Kidney epithelial cell (primary cell): ENCODE results near the gene POM121. TPM values are rescaled to one million over a fixed set of nuclear protein-coding genes. Genes with fewer than 3 reads are reported as not detected.
"Not testable (repeated sequence)": the region's sequence is repeated elsewhere in the genome, so short reads cannot be mapped to it uniquely, and the experiment has no call there.

Experiments
- DNase-seq: peaks from one replicate; pipeline ENCODE4 v3.0.0-alpha.2; 2010; ENCODE audit warnings: low read depth
- H3K27me3 ChIP-seq: 2 replicates; pipeline ENCODE4 v1.6.0; 2011; ENCODE audit warnings: low read length; ENCODE audit not compliant: control insufficient read depth, insufficient read depth
- H3K36me3 ChIP-seq: 2 replicates; pipeline ENCODE4 v1.5.1; 2011; ENCODE audit warnings: low read length; ENCODE audit not compliant: control insufficient read depth, insufficient read depth
- H3K4me3 ChIP-seq: 2 replicates; pipeline ENCODE4 v1.5.1; 2011; ENCODE audit warnings: low read depth, mild to moderate bottlenecking, control low read depth, low read length
- CTCF ChIP-seq: IDR thresholded peaks from 2 replicates; pipeline ENCODE4 v1.5.1; 2011; ENCODE audit warnings: mild to moderate bottlenecking, moderate library complexity, low read length, control low read depth, inconsistent platforms; ENCODE audit not compliant: insufficient read depth, poor library complexity, severe bottlenecking
- total RNA-seq: library from RNA; depleted of rRNA; stranded (reverse); fragments of >200 nt; gene quantifications from 2 replicates; pipeline ENCODE4 v1.2.3, GENCODE V29; 2015

POM121 gene
- 17.8 and 21.0 TPM in 2 replicates for total RNA-seq

GRCh38 chr7:72924733-72925545 lies at the start of gene POM121:
Gene POM121, plus strand, starts transcription at chr7:72925095. Its CDS starts 27 bp downstream, at chr7:72925122.
- Histone ChIP-seq H3K27me3 (no peaks in the 10 kb centered on the region), H3K36me3 (no peaks in the 10 kb centered on the region), H3K4me3 (peak within 1 kb of the TSS; percentile 95)
- TF ChIP-seq CTCF = no peak
- DNase-seq = no peak

GRCh38 chr7:72879079-72879736 lies 45.7 kb upstream of the POM121 start:
- not testable (repeated sequence) for H3K36me3 ChIP-seq, H3K27me3 ChIP-seq
- H3K4me3 ChIP-seq = peak overlapping the region; percentile 64
- peak; percentile 44 for DNase-seq

- DNase-seq = not testable (repeated sequence)
Observed at GRCh38 chr7:72879737-72880215, 45.1 kb upstream of the POM121 start.

GRCh38 chr7:72891750-72892149 lies 33.1 kb upstream of the POM121 start:
- not testable (repeated sequence) for DNase-seq, H3K36me3 ChIP-seq, H3K4me3 ChIP-seq, H3K27me3 ChIP-seq

More at GRCh38 chr7:72879737-72880215, 45.1 kb upstream of the POM121 start:
- H3K4me3 ChIP-seq = peak overlapping the region; percentile 64
- H3K27me3 ChIP-seq, H3K36me3 ChIP-seq: not testable (repeated sequence)

DNA sequence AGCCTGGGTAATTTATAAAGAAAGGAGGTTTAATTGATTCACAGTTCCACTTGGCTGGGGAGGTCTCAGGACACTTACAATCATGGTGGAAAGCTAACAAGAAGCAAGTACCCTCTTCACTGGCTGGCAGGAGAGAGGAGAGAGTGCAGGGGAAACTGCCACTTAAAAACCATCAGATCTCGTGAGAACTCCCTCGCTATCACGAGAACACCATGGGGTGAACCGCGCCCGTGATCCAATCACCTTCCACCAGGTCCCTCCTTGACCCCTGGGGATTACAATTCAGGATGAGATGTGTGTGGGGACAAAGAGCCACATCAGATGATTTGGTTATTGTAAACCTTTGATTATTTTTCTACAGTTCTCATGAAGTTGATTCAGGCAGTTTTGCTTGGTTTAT lies 20.2 kb upstream of the POM121 start:
- H3K4me3 ChIP-seq, H3K27me3 ChIP-seq, DNase-seq, H3K36me3 ChIP-seq: not testable (repeated sequence)

GRCh38 chr7:72908422-72908821 lies 16.5 kb upstream of the POM121 start:
- not testable (repeated sequence) for DNase-seq, H3K36me3 ChIP-seq, H3K27me3 ChIP-seq, H3K4me3 ChIP-seq

DNA sequence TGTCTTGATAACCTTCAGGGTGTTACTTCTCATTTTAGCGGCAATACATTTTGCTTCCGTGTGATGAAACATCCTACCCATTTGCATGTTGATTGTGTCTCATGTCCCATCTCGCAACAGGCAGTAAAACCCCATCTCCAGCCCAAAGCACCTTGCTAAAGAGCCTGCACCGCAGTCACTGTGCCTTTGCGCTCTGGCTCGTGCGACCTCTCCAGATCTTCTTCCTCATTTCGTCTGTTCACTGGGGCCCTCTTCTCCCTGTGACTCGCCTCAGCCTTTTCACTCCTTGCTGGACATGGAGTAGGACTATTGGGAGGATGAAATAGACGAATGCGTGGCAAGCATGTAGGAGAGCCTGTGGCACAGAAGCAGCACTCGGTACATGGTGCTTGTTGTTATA lies 13.5 kb upstream of the POM121 start:
- not testable (repeated sequence) for H3K36me3 ChIP-seq, H3K4me3 ChIP-seq, DNase-seq, H3K27me3 ChIP-seq

- not testable (repeated sequence) for H3K36me3 ChIP-seq, H3K27me3 ChIP-seq, H3K4me3 ChIP-seq, DNase-seq
Observed at GRCh38 chr7:72913750-72914149, 11.1 kb upstream of the POM121 start.

DNA sequence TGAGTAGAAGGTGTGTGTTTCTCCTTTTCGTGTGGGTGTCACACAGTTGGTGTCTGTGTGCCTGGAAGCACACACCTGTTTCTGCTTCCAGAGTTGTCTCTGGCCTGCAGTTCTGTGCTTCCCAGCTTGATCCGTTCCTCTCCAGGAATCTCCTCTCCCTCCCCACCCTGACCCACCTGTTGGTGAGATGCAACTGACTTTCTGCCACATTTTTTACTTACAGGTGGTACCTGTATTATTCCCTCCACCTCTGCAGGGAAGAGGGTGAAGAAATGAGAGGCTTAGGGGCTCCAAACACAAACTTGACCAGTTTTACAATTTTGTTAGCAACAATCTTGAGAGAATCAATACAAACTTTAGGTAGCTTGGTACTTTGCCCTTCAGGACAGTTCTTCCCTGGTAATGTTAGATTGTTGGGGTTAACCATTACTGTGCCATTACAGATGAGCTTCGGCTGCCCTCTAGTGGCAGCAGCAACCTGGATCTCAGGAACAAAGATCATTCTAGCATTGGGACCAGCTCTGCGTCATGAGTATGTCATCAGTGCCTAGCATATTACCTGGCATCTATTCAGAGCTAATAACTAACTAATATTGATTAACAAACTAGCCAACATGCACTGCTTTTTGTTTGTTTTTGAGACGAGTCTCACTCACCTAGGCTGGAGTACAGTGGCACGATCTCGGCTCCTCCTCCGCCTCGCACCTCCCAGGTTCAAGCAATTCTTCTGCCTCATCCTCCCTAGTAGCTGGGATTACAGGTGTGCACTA lies 10.0 kb upstream of the POM121 start:
- DNase-seq, H3K36me3 ChIP-seq: not testable (repeated sequence)

More for the DNA sequence above, 10.0 kb upstream of the POM121 start:
- peak; percentile 65 for TF ChIP-seq CTCF
- H3K27me3 ChIP-seq, H3K4me3 ChIP-seq: not testable (repeated sequence)
